ENCODE results near the gene WDR62.
A peak's percentile ranks its signal among the peaks of the same experiment; 100 is the strongest.

WDR62 gene

GRCh38 chr19:36141039-36141927 lies 86.6 kb downstream of the WDR62 start (continued):
- TF ChIP-seq ZBTB26 (tag by site-specific recombination; optimal IDR thresholded peaks at IDR 0.05), result no peak
- TF ChIP-seq ZNF544 (tag by site-specific recombination; IDR thresholded peaks at IDR 0.05), result no peak
- TF ChIP-seq REPIN1 (tag by site-specific recombination; IDR thresholded peaks at IDR 0.05; ENCODE audit: low read depth), result 0 out of 2 replicates have a peak, but pooled peaks have one; percentile 74
- no peak for TF ChIP-seq ZNF76 (tag by site-specific recombination; IDR thresholded peaks at IDR 0.05; ENCODE audit: borderline replicate concordance, low read depth)
- peak; percentile 99 for TF ChIP-seq SP3 (tag by site-specific recombination; IDR thresholded peaks at IDR 0.05)
- TF ChIP-seq INSM2 (tag by site-specific recombination; IDR thresholded peaks at IDR 0.05), result no peak; the same call in none of the 2 replicates
- no peak for TF ChIP-seq SALL2 (tag by site-specific recombination; IDR thresholded peaks at IDR 0.05; ENCODE audit: borderline replicate concordance)
- no peak for TF ChIP-seq YY1 (tag by site-specific recombination; IDR thresholded peaks at IDR 0.05)
- TF ChIP-seq KLF17 (tag by site-specific recombination; IDR thresholded peaks at IDR 0.05), result peak; percentile 49
- no peak for TF ChIP-seq ZNF148 (tag by site-specific recombination; IDR thresholded peaks at IDR 0.05; ENCODE audit: borderline replicate concordance)
- peak; percentile 82; the same call in 1 of the 2 replicates for TF ChIP-seq ZNF600 (tag by site-specific recombination; IDR thresholded peaks at IDR 0.05)
- TF ChIP-seq ZEB2 (tag by site-specific recombination; IDR thresholded peaks at IDR 0.05), result peak; percentile 71
- peak; percentile 61 for TF ChIP-seq KLF1 (tag by site-specific recombination; IDR thresholded peaks at IDR 0.05)
- no peak for TF ChIP-seq ZNF521 (tag by site-specific recombination; IDR thresholded peaks at IDR 0.05)
- 0 out of 2 replicates have a peak, but pooled peaks have one; percentile 7 for TF ChIP-seq EGR2 (tag by site-specific recombination; IDR thresholded peaks at IDR 0.05; ENCODE audit: low read depth)
- peak; percentile 97 for TF ChIP-seq ZFP69B (tag by site-specific recombination; IDR thresholded peaks at IDR 0.05)
- TF ChIP-seq ZNF558 (tag by site-specific recombination; IDR thresholded peaks at IDR 0.05), result no peak
- no peak for TF ChIP-seq ZNF174 (tag by site-specific recombination; IDR thresholded peaks at IDR 0.05)
- TF ChIP-seq ZNF221 (tag by site-specific recombination; IDR thresholded peaks at IDR 0.05; ENCODE audit: borderline replicate concordance), result no peak
- TF ChIP-seq ZNF549 (tag by site-specific recombination; IDR thresholded peaks at IDR 0.05), result no peak
- TF ChIP-seq TRIM28 (IDR thresholded peaks at IDR 0.05; ENCODE audit: borderline replicate concordance, low read length), result no peak
- no peak for TF ChIP-seq PRDM6 (tag by site-specific recombination; IDR thresholded peaks at IDR 0.05)
- no peak for TF ChIP-seq ZNF677 (tag by site-specific recombination; IDR thresholded peaks at IDR 0.05)
- no peak for TF ChIP-seq ZNF16 (tag by site-specific recombination; IDR thresholded peaks at IDR 0.05; ENCODE audit: low read depth)
- TF ChIP-seq ZNF747 (tag by site-specific recombination; IDR thresholded peaks at IDR 0.05), result 0 out of 2 replicates have a peak, but pooled peaks have one; percentile 41
- TF ChIP-seq GLIS1 (tag by site-specific recombination; IDR thresholded peaks at IDR 0.05), result peak; percentile 52
- TF ChIP-seq ZSCAN23 (tag by site-specific recombination; IDR thresholded peaks at IDR 0.05), result no peak
- no peak for TF ChIP-seq GLI4 (tag by site-specific recombination; IDR thresholded peaks at IDR 0.05)
- no peak for TF ChIP-seq ZBTB7A (tag by site-specific recombination; IDR thresholded peaks at IDR 0.05; ENCODE audit: low read depth)
- no peak for TF ChIP-seq ZNF510 (tag by site-specific recombination; IDR thresholded peaks at IDR 0.05; ENCODE audit: insufficient replicate concordance)
- no peak for TF ChIP-seq ZNF514 (tag by site-specific recombination; IDR thresholded peaks at IDR 0.05)
- no peak for TF ChIP-seq ZBTB1 (tag by site-specific recombination; IDR thresholded peaks at IDR 0.05)
- TF ChIP-seq ZBTB21 (tag by site-specific recombination; IDR thresholded peaks at IDR 0.05), result peak; percentile 59; the same call in 1 of the 2 replicates

All from HEK293 (cell line).